ENCODE data around the gene ESR1.

DNA sequence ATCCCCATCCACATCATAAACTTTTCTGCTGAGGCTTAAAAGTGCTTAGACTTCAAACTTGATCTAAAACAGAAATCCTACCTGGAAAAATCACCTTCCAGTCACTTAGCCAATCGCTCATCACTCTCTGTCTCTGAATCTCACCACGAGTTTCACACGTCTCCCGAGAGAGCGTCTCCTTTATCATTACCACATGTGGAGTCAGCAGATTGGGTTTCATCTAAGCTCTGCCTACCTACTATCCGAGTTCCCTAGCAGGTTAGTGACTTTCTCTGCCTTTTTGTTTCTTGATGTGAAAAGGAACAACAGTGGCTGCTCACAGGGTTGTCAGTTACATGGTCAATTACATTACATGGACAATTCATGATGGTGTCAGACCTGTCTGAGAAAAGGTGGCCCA is 286.2 kb downstream of the ESR1 start:
- TF ChIP-seq, protein P1, sequence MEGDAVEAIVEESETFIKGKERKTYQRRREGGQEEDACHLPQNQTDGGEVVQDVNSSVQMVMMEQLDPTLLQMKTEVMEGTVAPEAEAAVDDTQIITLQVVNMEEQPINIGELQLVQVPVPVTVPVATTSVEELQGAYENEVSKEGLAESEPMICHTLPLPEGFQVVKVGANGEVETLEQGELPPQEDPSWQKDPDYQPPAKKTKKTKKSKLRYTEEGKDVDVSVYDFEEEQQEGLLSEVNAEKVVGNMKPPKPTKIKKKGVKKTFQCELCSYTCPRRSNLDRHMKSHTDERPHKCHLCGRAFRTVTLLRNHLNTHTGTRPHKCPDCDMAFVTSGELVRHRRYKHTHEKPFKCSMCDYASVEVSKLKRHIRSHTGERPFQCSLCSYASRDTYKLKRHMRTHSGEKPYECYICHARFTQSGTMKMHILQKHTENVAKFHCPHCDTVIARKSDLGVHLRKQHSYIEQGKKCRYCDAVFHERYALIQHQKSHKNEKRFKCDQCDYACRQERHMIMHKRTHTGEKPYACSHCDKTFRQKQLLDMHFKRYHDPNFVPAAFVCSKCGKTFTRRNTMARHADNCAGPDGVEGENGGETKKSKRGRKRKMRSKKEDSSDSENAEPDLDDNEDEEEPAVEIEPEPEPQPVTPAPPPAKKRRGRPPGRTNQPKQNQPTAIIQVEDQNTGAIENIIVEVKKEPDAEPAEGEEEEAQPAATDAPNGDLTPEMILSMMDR (IDR thresholded peaks at IDR 0.05), result no peak
- no peak for TF ChIP-seq POLR2A (IDR thresholded peaks at IDR 0.05)
